GM12878 (cell line): ENCODE results near the gene PDZD8. TPM values are rescaled to one million over a fixed set of nuclear protein-coding genes. Genes with fewer than 3 reads are reported as not detected.

Experiments
- polyA plus RNA-seq, 11 experiments: library from polyadenylated mRNA; depleted of rRNA in 4 of 11; unstranded in 6 of 11; stranded (reverse) in 5 of 11; fragments of >200 nt; fragmentation: Nextera tagmentation in 4 of 11; fragmentation: Illumina TruSeq in 1 of 11; extraction: Ambion mirVana in 4 of 11; extraction: Trizol in 1 of 11; gene quantifications; 1 replicate in 1 of 11; 2 replicates in 10 of 11; pipeline versions ENCODE4 v1.2.1 to v1.2.3, GENCODE V29; 2011 to 2016; ENCODE audit warnings: inconsistent platforms in 2 of 11, missing spikeins in 2 of 11, low read depth in 1 of 11
- total RNA-seq, 4 experiments: library from RNA; depleted of rRNA in 3 of 4; stranded (reverse); fragments of >200 nt in 3 of 4; fragmentation: Illumina TruSeq in 1 of 4; extraction: Trizol in 1 of 4; gene quantifications; 2 replicates each; pipeline versions ENCODE4 v1.2.1 to v1.2.3, GENCODE V29; 2013 to 2021
- TF ChIP-seq, protein P1 (sequence below): fragments of 150-350 bp; IDR thresholded peaks from 2 replicates; pipeline ENCODE4 v1.6.1; 2016; ENCODE audit warnings: low read depth, low read length
- TF ChIP-seq, protein P2 (sequence below): fragments of 450-650 bp; IDR thresholded peaks from 2 replicates; pipeline ENCODE4 v1.6.1; 2018; ENCODE audit warnings: borderline replicate concordance, mild to moderate bottlenecking; ENCODE audit not compliant: partially characterized antibody

PDZD8 gene
- total and polyA plus RNA-seq, 10 of the 15 experiments (the other 5 are each of a cell fraction or from before 2014, with no cell fraction given) = 2.0 to 21.2 (median 6.7) TPM

DNA sequence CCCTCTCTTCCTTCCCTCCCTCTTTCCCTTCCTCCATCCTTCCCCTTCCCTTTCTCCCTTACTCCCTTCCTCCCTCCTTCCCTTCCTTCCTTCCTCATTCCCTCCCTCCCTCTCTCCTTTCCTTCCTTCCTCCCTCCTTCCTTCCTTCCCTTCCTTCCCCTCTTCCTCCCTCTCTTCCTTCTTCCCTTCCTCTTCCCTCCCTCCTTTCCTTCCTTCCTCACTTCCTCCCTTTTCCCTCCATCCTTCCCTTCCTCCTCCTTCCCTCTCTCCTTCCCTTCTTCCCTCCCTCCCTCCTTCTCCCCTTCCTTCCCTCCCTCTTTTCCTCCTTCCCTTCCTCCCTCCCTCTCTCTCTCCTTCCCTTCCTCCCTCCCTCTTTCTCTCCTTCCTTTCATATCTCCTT lies 147.0 kb downstream of the PDZD8 start (continued):
- TF ChIP-seq, protein P1, sequence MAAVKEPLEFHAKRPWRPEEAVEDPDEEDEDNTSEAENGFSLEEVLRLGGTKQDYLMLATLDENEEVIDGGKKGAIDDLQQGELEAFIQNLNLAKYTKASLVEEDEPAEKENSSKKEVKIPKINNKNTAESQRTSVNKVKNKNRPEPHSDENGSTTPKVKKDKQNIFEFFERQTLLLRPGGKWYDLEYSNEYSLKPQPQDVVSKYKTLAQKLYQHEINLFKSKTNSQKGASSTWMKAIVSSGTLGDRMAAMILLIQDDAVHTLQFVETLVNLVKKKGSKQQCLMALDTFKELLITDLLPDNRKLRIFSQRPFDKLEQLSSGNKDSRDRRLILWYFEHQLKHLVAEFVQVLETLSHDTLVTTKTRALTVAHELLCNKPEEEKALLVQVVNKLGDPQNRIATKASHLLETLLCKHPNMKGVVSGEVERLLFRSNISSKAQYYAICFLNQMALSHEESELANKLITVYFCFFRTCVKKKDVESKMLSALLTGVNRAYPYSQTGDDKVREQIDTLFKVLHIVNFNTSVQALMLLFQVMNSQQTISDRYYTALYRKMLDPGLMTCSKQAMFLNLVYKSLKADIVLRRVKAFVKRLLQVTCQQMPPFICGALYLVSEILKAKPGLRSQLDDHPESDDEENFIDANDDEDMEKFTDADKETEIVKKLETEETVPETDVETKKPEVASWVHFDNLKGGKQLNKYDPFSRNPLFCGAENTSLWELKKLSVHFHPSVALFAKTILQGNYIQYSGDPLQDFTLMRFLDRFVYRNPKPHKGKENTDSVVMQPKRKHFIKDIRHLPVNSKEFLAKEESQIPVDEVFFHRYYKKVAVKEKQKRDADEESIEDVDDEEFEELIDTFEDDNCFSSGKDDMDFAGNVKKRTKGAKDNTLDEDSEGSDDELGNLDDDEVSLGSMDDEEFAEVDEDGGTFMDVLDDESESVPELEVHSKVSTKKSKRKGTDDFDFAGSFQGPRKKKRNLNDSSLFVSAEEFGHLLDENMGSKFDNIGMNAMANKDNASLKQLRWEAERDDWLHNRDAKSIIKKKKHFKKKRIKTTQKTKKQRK = no peak
- TF ChIP-seq, protein P2, sequence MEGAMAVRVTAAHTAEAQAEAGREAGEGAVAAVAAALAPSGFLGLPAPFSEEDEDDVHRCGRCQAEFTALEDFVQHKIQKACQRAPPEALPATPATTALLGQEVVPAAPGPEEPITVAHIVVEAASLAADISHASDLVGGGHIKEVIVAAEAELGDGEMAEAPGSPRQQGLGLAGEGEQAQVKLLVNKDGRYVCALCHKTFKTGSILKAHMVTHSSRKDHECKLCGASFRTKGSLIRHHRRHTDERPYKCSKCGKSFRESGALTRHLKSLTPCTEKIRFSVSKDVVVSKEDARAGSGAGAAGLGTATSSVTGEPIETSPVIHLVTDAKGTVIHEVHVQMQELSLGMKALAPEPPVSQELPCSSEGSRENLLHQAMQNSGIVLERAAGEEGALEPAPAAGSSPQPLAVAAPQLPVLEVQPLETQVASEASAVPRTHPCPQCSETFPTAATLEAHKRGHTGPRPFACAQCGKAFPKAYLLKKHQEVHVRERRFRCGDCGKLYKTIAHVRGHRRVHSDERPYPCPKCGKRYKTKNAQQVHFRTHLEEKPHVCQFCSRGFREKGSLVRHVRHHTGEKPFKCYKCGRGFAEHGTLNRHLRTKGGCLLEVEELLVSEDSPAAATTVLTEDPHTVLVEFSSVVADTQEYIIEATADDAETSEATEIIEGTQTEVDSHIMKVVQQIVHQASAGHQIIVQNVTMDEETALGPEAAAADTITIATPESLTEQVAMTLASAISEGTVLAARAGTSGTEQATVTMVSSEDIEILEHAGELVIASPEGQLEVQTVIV = no peak

Other genes starting within 250 kb of the PDZD8 start
- not detected in 2 replicates for gene VAX1, start 237.2 kb downstream of the PDZD8 start, total RNA-seq (2014; rRNA removed)
- not detected in 2 replicates for gene VAX1, start 237.2 kb downstream of the PDZD8 start, total RNA-seq (2014; rRNA removed; fragmentation: Illumina TruSeq; extraction: Trizol)
- not detected in 2 replicates for gene VAX1, start 237.2 kb downstream of the PDZD8 start, total RNA-seq (2021)
- gene VAX1, start 237.2 kb downstream of the PDZD8 start, polyA plus RNA-seq (2011; rRNA removed) = not detected in 2 replicates
- gene VAX1, start 237.2 kb downstream of the PDZD8 start, polyA plus RNA-seq (2014; fragmentation: Illumina TruSeq; extraction: Trizol) = not detected in 2 replicates
- not detected for gene VAX1, start 237.2 kb downstream of the PDZD8 start, polyA plus RNA-seq (2014; fragmentation: Nextera tagmentation; extraction: Ambion mirVana)
- gene VAX1, start 237.2 kb downstream of the PDZD8 start, polyA plus RNA-seq (2014; rRNA removed) = not detected in 2 replicates
- gene VAX1, start 237.2 kb downstream of the PDZD8 start, polyA plus RNA-seq (2016; fragmentation: Nextera tagmentation; extraction: Ambion mirVana) = not detected
- not detected in 2 replicates for gene KCNK18, start 178.0 kb downstream of the PDZD8 start, total RNA-seq (2014; rRNA removed)
- not detected in 2 replicates for gene KCNK18, start 178.0 kb downstream of the PDZD8 start, total RNA-seq (2014; rRNA removed; fragmentation: Illumina TruSeq; extraction: Trizol)
- not detected in 2 replicates for gene KCNK18, start 178.0 kb downstream of the PDZD8 start, total RNA-seq (2021)
- gene KCNK18, start 178.0 kb downstream of the PDZD8 start, polyA plus RNA-seq (2011; rRNA removed) = not detected in 2 replicates
- not detected in 2 replicates for gene KCNK18, start 178.0 kb downstream of the PDZD8 start, polyA plus RNA-seq (2014; fragmentation: Illumina TruSeq; extraction: Trizol)
- gene KCNK18, start 178.0 kb downstream of the PDZD8 start, polyA plus RNA-seq (2014; fragmentation: Nextera tagmentation; extraction: Ambion mirVana) = not detected
- not detected in 2 replicates for gene KCNK18, start 178.0 kb downstream of the PDZD8 start, polyA plus RNA-seq (2014; rRNA removed)
- gene KCNK18, start 178.0 kb downstream of the PDZD8 start, polyA plus RNA-seq (2016; fragmentation: Nextera tagmentation; extraction: Ambion mirVana) = not detected
- gene SLC18A2, start 134.3 kb downstream of the PDZD8 start, total RNA-seq (2014; rRNA removed) = under 0.01 and 0.06 TPM in 2 replicates
- not detected in 2 replicates for gene SLC18A2, start 134.3 kb downstream of the PDZD8 start, total RNA-seq (2014; rRNA removed; fragmentation: Illumina TruSeq; extraction: Trizol)
- not detected in 2 replicates for gene SLC18A2, start 134.3 kb downstream of the PDZD8 start, total RNA-seq (2021)
- gene SLC18A2, start 134.3 kb downstream of the PDZD8 start, polyA plus RNA-seq (2011; rRNA removed) = not detected in 2 replicates
- gene SLC18A2, start 134.3 kb downstream of the PDZD8 start, polyA plus RNA-seq (2014; fragmentation: Illumina TruSeq; extraction: Trizol) = not detected in 2 replicates
- gene SLC18A2, start 134.3 kb downstream of the PDZD8 start, polyA plus RNA-seq (2014; fragmentation: Nextera tagmentation; extraction: Ambion mirVana) = 1 to 10 TPM in 1 of 2 experiments, under 1 TPM in 1; 0.75 to 1.1 TPM
- gene SLC18A2, start 134.3 kb downstream of the PDZD8 start, polyA plus RNA-seq (2014; rRNA removed) = not detected in 2 replicates
- under 1 TPM; 0.13 to 0.25 TPM for gene SLC18A2, start 134.3 kb downstream of the PDZD8 start, polyA plus RNA-seq (2016; fragmentation: Nextera tagmentation; extraction: Ambion mirVana)
- gene EMX2, start 167.3 kb upstream of the PDZD8 start, total RNA-seq (2014; rRNA removed) = not detected in 2 replicates
- not detected in 2 replicates for gene EMX2, start 167.3 kb upstream of the PDZD8 start, total RNA-seq (2014; rRNA removed; fragmentation: Illumina TruSeq; extraction: Trizol)
- not detected in 2 replicates for gene EMX2, start 167.3 kb upstream of the PDZD8 start, total RNA-seq (2021)
- 0.12 and 0.22 TPM in 2 replicates for gene EMX2, start 167.3 kb upstream of the PDZD8 start, polyA plus RNA-seq (2011; rRNA removed)
- gene EMX2, start 167.3 kb upstream of the PDZD8 start, polyA plus RNA-seq (2014; fragmentation: Illumina TruSeq; extraction: Trizol) = not detected in 2 replicates
- gene EMX2, start 167.3 kb upstream of the PDZD8 start, polyA plus RNA-seq (2014; fragmentation: Nextera tagmentation; extraction: Ambion mirVana) = not detected
- gene EMX2, start 167.3 kb upstream of the PDZD8 start, polyA plus RNA-seq (2014; rRNA removed) = not detected in 2 replicates
- not detected for gene EMX2, start 167.3 kb upstream of the PDZD8 start, polyA plus RNA-seq (2016; fragmentation: Nextera tagmentation; extraction: Ambion mirVana)